Liver (tissue), 9 donors: ENCODE measurements around the gene EML6. TPM values are rescaled to one million over a fixed set of nuclear protein-coding genes. Genes with fewer than 3 reads are reported as not detected.

Experiments
- DNase-seq: peaks from one replicate; pipeline ENCODE4 v3.0.0-alpha.2; 2017; ENCODE audit warnings: low spot score
- H3K27ac ChIP-seq, 2 donors: one replicate each; pipeline ENCODE4 v1.7.0; 2013; ENCODE audit warnings: inconsistent platforms in 2 of 2, low read length in 2 of 2, control low read depth in 1 of 2, low read depth in 1 of 2, mild to moderate bottlenecking in 1 of 2
- H3K27me3 ChIP-seq, 4 donors: one replicate each; pipeline versions ENCODE4 v1.6.1 to v1.7.0; 2013; ENCODE audit warnings: low read length in 3 of 4, inconsistent platforms in 1 of 4, mild to moderate bottlenecking in 1 of 4, moderate library complexity in 1 of 4; ENCODE audit not compliant: control insufficient read depth in 4 of 4, insufficient read depth in 4 of 4
- H3K36me3 ChIP-seq, 4 donors: one replicate each; pipeline versions ENCODE4 v1.6.1 to v1.7.0; 2013; ENCODE audit warnings: low read length in 3 of 4, mild to moderate bottlenecking in 3 of 4, low read depth in 1 of 4, moderate library complexity in 1 of 4; ENCODE audit not compliant: control insufficient read depth in 4 of 4, insufficient read depth in 3 of 4
- H3K4me1 ChIP-seq, 4 donors: one replicate each; pipeline versions ENCODE4 v1.6.1 to v1.7.0; 2013; ENCODE audit warnings: low read length in 3 of 4, mild to moderate bottlenecking in 3 of 4, moderate library complexity in 1 of 4; ENCODE audit not compliant: control insufficient read depth in 4 of 4, insufficient read depth in 4 of 4
- H3K4me3 ChIP-seq, 3 donors: one replicate each; pipeline versions ENCODE4 v1.6.1 to v1.7.0; 2013; ENCODE audit warnings: low read length in 3 of 3, control low read depth in 1 of 3, low read depth in 1 of 3, mild to moderate bottlenecking in 1 of 3
- H3K9ac ChIP-seq, 2 donors: one replicate each; pipeline ENCODE4 v1.7.0; 2013; ENCODE audit warnings: low read length in 2 of 2, mild to moderate bottlenecking in 2 of 2, moderate library complexity in 2 of 2, control low read depth in 1 of 2, low read depth in 1 of 2
- H3K9me3 ChIP-seq, 4 donors: one replicate each; pipeline versions ENCODE4 v1.6.1 to v1.7.0; 2013; ENCODE audit warnings: low read length in 3 of 4; ENCODE audit not compliant: control insufficient read depth in 4 of 4
- ATF3 ChIP-seq: IDR thresholded peaks from 2 replicates; pipeline ENCODE4 v1.6.1; 2016; ENCODE audit warnings: antibody characterized with exemption
- CTCF ChIP-seq: fragments of 150-350 bp; IDR thresholded peaks from 2 replicates; pipeline ENCODE4 v1.5.1; 2017; ENCODE audit warnings: improper control_type of control experiment, low read depth, low read length; ENCODE audit not compliant: missing input control
- EGR1 ChIP-seq, 2 donors: IDR thresholded peaks; 2 replicates each; pipeline ENCODE4 v1.6.1; 2016 to 2018; ENCODE audit warnings: antibody characterized with exemption in 2 of 2, low read depth in 2 of 2
- FOXA1 ChIP-seq: IDR thresholded peaks from 2 replicates; pipeline ENCODE4 v1.6.1; 2016; ENCODE audit warnings: antibody characterized with exemption
- FOXA2 ChIP-seq: IDR thresholded peaks from 2 replicates; pipeline ENCODE4 v1.6.1; 2016; ENCODE audit warnings: antibody characterized with exemption
- GABPA ChIP-seq, 2 donors: IDR thresholded peaks in 1 of 2; conservative IDR thresholded peaks in 1 of 2; 2 replicates each; pipeline ENCODE4 v1.6.1; 2016; ENCODE audit warnings: antibody characterized with exemption in 2 of 2, mild to moderate bottlenecking in 1 of 2, moderate library complexity in 1 of 2
- HNF4A ChIP-seq, 2 donors: conservative IDR thresholded peaks; 2 replicates each; pipeline ENCODE4 v1.6.1; 2016; ENCODE audit warnings: antibody characterized with exemption in 2 of 2, mild to moderate bottlenecking in 2 of 2
- HNF4G ChIP-seq: IDR thresholded peaks from 2 replicates; pipeline ENCODE4 v1.6.1; 2016; ENCODE audit warnings: antibody characterized with exemption
- JUND ChIP-seq, 2 donors: IDR thresholded peaks; 2 replicates each; pipeline ENCODE4 v1.6.1; 2016; ENCODE audit warnings: antibody characterized with exemption in 2 of 2
- MAX ChIP-seq: IDR thresholded peaks from 2 replicates; pipeline ENCODE4 v1.6.1; 2016; ENCODE audit warnings: antibody characterized with exemption
- NR2F2 ChIP-seq: IDR thresholded peaks from 2 replicates; pipeline ENCODE4 v1.6.1; 2016; ENCODE audit warnings: antibody characterized with exemption
- RAD21 ChIP-seq, 2 donors: IDR thresholded peaks; 2 replicates each; pipeline ENCODE4 v1.6.1; 2016; ENCODE audit warnings: antibody characterized with exemption in 2 of 2, mild to moderate bottlenecking in 2 of 2
- REST ChIP-seq: IDR thresholded peaks from 2 replicates; pipeline ENCODE4 v1.6.1; 2016; ENCODE audit warnings: antibody characterized with exemption, mild to moderate bottlenecking
- RXRA ChIP-seq, 2 donors: IDR thresholded peaks; 2 replicates each; pipeline ENCODE4 v1.6.1; 2017 to 2018; ENCODE audit warnings: antibody characterized with exemption in 2 of 2, mild to moderate bottlenecking in 1 of 2
- SP1 ChIP-seq: IDR thresholded peaks from 2 replicates; pipeline ENCODE4 v1.6.1; 2018; ENCODE audit warnings: antibody characterized with exemption, mild to moderate bottlenecking
- TAF1 ChIP-seq: conservative IDR thresholded peaks from 2 replicates; pipeline ENCODE4 v1.6.1; 2016; ENCODE audit warnings: antibody characterized with exemption, mild to moderate bottlenecking
- YY1 ChIP-seq: IDR thresholded peaks from 2 replicates; pipeline ENCODE4 v1.6.1; 2016; ENCODE audit warnings: antibody characterized with exemption, mild to moderate bottlenecking
- WGBS: extraction: QIAGEN DNeasy Blood & Tissue Kit; methylation state at CpG from one replicate; pipeline ENCODE4 v1.1.7; 2013; 5-methylcytosine and 5-hydroxymethylcytosine counted together
- polyA plus RNA-seq, 2 donors: library from polyadenylated mRNA; stranded (reverse) in 1 of 2; unstranded in 1 of 2; fragments of 200-250 nt in 1 of 2; fragments of >200 nt in 1 of 2; fragmentation: Nextera tagmentation in 1 of 2; extraction: Ambion mirVana in 1 of 2; gene quantifications; one replicate each; pipeline versions ENCODE4 v1.2.1 to v1.2.3, GENCODE V29; 2013 to 2015
- total RNA-seq, 2 donors: library from RNA; depleted of rRNA; stranded (reverse); fragments of >200 nt; gene quantifications; one replicate each; pipeline ENCODE4 v1.2.3, GENCODE V29; 2014
- TF ChIP-seq, protein P1 (sequence below): IDR thresholded peaks from 2 replicates; pipeline ENCODE4 v1.6.1; 2016; ENCODE audit warnings: antibody characterized with exemption
- donor health status: healthy.
- donor health status: healthy.
- donor health status: healthy.
- donor health status: healthy.
- donor health status: healthy.

EML6 gene
- total and polyA plus RNA-seq, 4 donors = 0.33 to 3.0 (median 1.4) TPM

DNA sequence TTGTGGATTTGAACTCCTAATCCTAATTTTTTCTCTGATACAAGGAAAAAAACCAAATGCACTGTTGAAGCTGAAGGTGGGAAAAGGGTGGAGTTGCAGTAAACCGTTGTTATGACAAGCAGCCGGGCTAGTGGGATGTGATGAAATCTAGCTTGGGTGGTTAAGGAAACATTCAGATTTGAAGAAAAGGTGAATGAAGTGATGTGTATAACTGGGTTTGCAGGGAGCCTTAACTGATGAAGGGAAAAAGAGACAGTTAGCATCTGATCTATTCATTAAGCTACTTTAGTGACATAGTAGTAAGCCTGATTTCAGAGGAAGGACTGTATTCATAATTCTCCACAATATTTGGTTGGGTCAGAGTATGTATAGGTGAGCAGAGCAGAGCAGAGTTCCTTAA lies 3.5 kb downstream of the EML6 start:
- Histone ChIP-seq H3K9ac (no peak overlapping the region), H3K4me1 (peaks cover 6 to 16% (median 11%) of the 10 kb centered on the region in 4 donors), H3K27me3 (no peaks in the 10 kb centered on the region), H3K36me3 (no peaks in the 10 kb centered on the region), H3K4me3 (no peak overlapping the region), H3K27ac (no peak overlapping the region), H3K9me3 (peaks cover 0 to 1% (median 0%) of the 10 kb centered on the region in 4 donors)
- TF ChIP-seq JUND (IDR thresholded peaks at IDR 0.05) (no peak), EGR1 (IDR thresholded peaks at IDR 0.05; ENCODE audit: low read depth in 2 of 2) (no peak), FOXA2 (no peak), YY1 (no peak), FOXA1 (no peak), NR2F2 (no peak), GABPA (IDR thresholded peaks at IDR 0.05 in 1 of 2, conservative IDR thresholded peaks at IDR 0.05 in 1 of 2) (no peak), CTCF (no peak), RAD21 (IDR thresholded peaks at IDR 0.05) (no peak), ATF3 (no peak), HNF4A (conservative IDR thresholded peaks at IDR 0.05) (no peak), SP1 (no peak), HNF4G (no peak), RXRA (IDR thresholded peaks at IDR 0.05) (no peak), REST (no peak), MAX (no peak), TAF1 (no peak)
- TF ChIP-seq, protein P1, sequence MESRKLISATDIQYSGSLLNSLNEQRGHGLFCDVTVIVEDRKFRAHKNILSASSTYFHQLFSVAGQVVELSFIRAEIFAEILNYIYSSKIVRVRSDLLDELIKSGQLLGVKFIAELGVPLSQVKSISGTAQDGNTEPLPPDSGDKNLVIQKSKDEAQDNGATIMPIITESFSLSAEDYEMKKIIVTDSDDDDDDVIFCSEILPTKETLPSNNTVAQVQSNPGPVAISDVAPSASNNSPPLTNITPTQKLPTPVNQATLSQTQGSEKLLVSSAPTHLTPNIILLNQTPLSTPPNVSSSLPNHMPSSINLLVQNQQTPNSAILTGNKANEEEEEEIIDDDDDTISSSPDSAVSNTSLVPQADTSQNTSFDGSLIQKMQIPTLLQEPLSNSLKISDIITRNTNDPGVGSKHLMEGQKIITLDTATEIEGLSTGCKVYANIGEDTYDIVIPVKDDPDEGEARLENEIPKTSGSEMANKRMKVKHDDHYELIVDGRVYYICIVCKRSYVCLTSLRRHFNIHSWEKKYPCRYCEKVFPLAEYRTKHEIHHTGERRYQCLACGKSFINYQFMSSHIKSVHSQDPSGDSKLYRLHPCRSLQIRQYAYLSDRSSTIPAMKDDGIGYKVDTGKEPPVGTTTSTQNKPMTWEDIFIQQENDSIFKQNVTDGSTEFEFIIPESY = no peak
- 80% methylated on average over 2 of the region's 2 CpGs for WGBS
- no peak for DNase-seq
